ENCODE results near the gene NCR1.
"Not testable (repeated sequence)": the region's sequence is repeated elsewhere in the genome, so short reads cannot be mapped to it uniquely, and the experiment has no call there.

The NCR1 gene

GRCh38 chr19:54938906-54939305, 33.0 kb downstream of the NCR1 start:
- Mint-ChIP-seq H3K27ac (no peak overlapping the region), H3K9me3 (ENCODE audit: low read depth) (no peaks in the 10 kb centered on the region), H3K36me3 (no peaks in the 10 kb centered on the region), H3K4me3 (no peak overlapping the region), H3K4me1 (ENCODE audit: low read depth) (peaks cover 5% of the 10 kb centered on the region), H3K27me3 (peaks cover 7% of the 10 kb centered on the region)

DNA sequence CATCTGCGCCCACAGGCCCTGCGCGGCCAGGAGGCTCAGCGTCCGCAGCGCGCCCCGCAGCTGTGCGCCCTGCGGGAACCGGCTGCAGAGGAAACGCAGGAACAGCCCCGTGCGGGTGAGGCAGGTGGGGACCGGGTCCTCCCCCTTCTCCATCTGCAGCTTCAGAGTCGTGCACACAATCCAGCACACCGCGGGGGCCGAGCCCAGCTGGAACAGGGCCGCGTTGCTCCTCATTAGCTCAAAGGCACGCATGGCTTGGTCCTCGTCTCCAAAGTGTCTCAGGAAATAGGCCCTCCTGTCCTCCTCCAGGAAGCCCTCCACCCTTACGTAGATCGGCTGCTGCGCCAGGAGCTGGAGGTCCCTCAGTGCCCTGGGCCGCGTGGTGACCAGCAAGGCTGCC, 33.6 kb downstream of the NCR1 start:
- not testable (repeated sequence) for H3K4me3 Mint-ChIP-seq; H3K4me1 Mint-ChIP-seq (ENCODE audit: low read depth); H3K9me3 Mint-ChIP-seq (ENCODE audit: low read depth); H3K36me3 Mint-ChIP-seq; H3K27ac Mint-ChIP-seq; H3K27me3 Mint-ChIP-seq

DNA sequence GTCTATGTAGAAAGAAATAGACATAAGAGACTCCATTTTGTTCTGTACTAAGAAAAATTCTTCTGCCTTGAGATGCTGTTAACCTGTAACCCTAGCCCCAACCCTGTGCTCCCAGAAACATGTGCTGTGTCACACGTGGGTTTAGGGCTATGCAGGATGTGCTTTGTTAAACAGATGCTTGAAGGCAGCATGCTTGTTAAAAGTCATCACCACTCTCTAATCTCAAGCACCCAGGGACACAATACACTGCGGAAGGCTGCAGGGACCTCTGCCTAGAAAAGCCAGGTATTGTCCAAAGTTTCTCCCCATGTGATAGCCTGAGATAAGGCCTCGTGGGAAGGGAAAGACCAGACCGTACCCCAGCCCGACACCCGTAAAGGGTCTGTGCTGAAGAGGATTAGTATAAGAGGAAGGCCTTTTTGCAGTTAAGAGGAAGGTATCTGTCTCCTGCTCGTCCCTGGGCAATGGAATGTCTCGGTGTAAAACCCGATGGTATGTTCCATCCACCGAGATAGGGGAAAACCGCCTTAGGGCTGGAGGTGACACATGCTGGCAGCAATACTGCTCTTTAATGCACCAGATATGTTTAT, 37.9 kb downstream of the NCR1 start:
- H3K27me3 Mint-ChIP-seq; H3K27ac Mint-ChIP-seq; H3K4me3 Mint-ChIP-seq; H3K4me1 Mint-ChIP-seq (ENCODE audit: low read depth); H3K9me3 Mint-ChIP-seq (ENCODE audit: low read depth); H3K36me3 Mint-ChIP-seq: not testable (repeated sequence)

DNA sequence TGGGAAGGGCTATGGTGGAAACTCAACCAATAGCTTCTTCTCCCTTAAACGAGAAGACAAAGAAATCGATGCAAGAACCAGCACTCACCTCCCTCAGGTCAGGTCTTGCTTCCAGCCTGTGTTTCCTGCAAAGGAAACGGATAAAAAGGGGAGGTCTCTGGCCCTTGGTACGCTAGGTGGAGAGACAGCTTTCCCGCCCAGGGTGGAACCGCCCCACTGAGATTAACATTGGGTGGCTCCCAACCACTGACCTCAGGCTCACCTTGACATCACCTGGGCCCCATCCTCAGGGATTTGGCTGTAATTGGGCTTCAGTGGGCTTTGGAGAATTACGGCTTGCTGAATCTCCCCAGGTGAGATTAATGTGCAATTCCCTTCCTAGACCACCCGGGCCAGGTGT, 41.4 kb downstream of the NCR1 start, which contains the start of gene NLRP7:
TSS of gene NLRP7 (minus strand) at position 150 of the 400 bp plus-strand sequence.
- no peak within 1 kb of the TSS for H3K27ac Mint-ChIP-seq
- H3K36me3 Mint-ChIP-seq = no peaks in the 10 kb centered on the region
- H3K4me1 Mint-ChIP-seq (ENCODE audit: low read depth) = no peaks in the 10 kb centered on the region
- no peaks in the 10 kb centered on the region for H3K27me3 Mint-ChIP-seq
- H3K4me3 Mint-ChIP-seq = no peak within 1 kb of the TSS
- no peaks in the 10 kb centered on the region for H3K9me3 Mint-ChIP-seq (ENCODE audit: low read depth)

- Mint-ChIP-seq H3K9me3 (ENCODE audit: low read depth) (no peaks in the 10 kb centered on the region), H3K4me1 (ENCODE audit: low read depth) (no peaks in the 10 kb centered on the region), H3K4me3 (no peak overlapping the region), H3K27me3 (no peaks in the 10 kb centered on the region), H3K36me3 (no peaks in the 10 kb centered on the region), H3K27ac (no peak overlapping the region)
Measured at GRCh38 chr19:54949412-54949811, 43.5 kb downstream of the NCR1 start.

GRCh38 chr19:54950580-54950979, 44.6 kb downstream of the NCR1 start:
- H3K4me3 Mint-ChIP-seq; H3K4me1 Mint-ChIP-seq (ENCODE audit: low read depth); H3K27ac Mint-ChIP-seq; H3K9me3 Mint-ChIP-seq (ENCODE audit: low read depth); H3K27me3 Mint-ChIP-seq; H3K36me3 Mint-ChIP-seq: not testable (repeated sequence)

GRCh38 chr19:54952591-54953344, 46.8 kb downstream of the NCR1 start:
- H3K9me3 Mint-ChIP-seq (ENCODE audit: low read depth) = no peaks in the 10 kb centered on the region
- H3K4me3 Mint-ChIP-seq = no peak overlapping the region
- H3K27ac Mint-ChIP-seq = no peak overlapping the region
- H3K36me3 Mint-ChIP-seq = no peaks in the 10 kb centered on the region
- H3K27me3 Mint-ChIP-seq = peaks cover 2% of the 10 kb centered on the region
- H3K4me1 Mint-ChIP-seq (ENCODE audit: low read depth) = no peaks in the 10 kb centered on the region

DNA sequence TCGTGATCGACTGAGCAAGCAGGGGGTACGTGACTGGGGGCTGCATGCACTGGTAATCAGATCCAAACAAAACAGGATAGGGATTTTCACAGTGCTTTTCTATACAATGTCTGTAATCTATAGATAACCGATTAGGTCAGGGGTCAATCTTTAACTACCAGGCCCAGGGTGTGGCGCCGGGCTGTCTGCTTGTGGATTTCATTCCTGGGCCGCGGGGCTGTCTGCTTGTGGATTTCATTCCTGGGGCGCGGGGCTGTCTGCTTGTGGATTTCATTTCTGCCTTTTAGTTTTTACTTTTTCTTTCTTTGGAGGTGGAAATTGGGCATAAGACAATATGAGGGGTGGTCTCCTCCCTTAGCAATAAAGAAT, 47.4 kb downstream of the NCR1 start:
- H3K27me3 Mint-ChIP-seq; H3K4me1 Mint-ChIP-seq (ENCODE audit: low read depth); H3K4me3 Mint-ChIP-seq; H3K36me3 Mint-ChIP-seq; H3K9me3 Mint-ChIP-seq (ENCODE audit: low read depth); H3K27ac Mint-ChIP-seq: not testable (repeated sequence)

GRCh38 chr19:54955376-54955775, 49.4 kb downstream of the NCR1 start:
- H3K4me3 Mint-ChIP-seq = no peak overlapping the region
- H3K36me3 Mint-ChIP-seq = no peaks in the 10 kb centered on the region
- H3K27ac Mint-ChIP-seq = no peak overlapping the region
- H3K27me3 Mint-ChIP-seq = peaks cover 4% of the 10 kb centered on the region
- H3K9me3 Mint-ChIP-seq (ENCODE audit: low read depth) = no peaks in the 10 kb centered on the region
- H3K4me1 Mint-ChIP-seq (ENCODE audit: low read depth) = peaks cover 9% of the 10 kb centered on the region

GRCh38 chr19:54959840-54960239, 53.9 kb downstream of the NCR1 start:
- Mint-ChIP-seq H3K27me3 (peaks cover 4% of the 10 kb centered on the region), H3K4me3 (peak overlapping the region; percentile 14), H3K27ac (no peak overlapping the region)

More at GRCh38 chr19:54959840-54960239, 53.9 kb downstream of the NCR1 start:
- H3K36me3 Mint-ChIP-seq = no peaks in the 10 kb centered on the region
- peaks cover 9% of the 10 kb centered on the region for H3K4me1 Mint-ChIP-seq (ENCODE audit: low read depth)
- H3K9me3 Mint-ChIP-seq (ENCODE audit: low read depth) = no peaks in the 10 kb centered on the region

Measured in activated naive CD8-positive, alpha-beta T cell (primary cell).